MM.1S (cell line): ENCODE measurements around the gene NDFIP2.

Experiments
- EZH2phosphoT487 ChIP-seq: fragments of 300-600 bp; sonication (generic); IDR thresholded peaks from 2 replicates; pipeline ENCODE4 v1.6.1; 2018; ENCODE audit warnings: antibody characterized with exemption, low read length
- TF ChIP-seq, protein P1 (sequence below): fragments of 300-600 bp; sonication (generic); IDR thresholded peaks from 2 replicates; pipeline ENCODE4 v1.5.1; 2016; ENCODE audit warnings: antibody characterized with exemption, low read length, mixed read lengths

- TF ChIP-seq EZH2phosphoT487, result no peak
- TF ChIP-seq, protein P1, sequence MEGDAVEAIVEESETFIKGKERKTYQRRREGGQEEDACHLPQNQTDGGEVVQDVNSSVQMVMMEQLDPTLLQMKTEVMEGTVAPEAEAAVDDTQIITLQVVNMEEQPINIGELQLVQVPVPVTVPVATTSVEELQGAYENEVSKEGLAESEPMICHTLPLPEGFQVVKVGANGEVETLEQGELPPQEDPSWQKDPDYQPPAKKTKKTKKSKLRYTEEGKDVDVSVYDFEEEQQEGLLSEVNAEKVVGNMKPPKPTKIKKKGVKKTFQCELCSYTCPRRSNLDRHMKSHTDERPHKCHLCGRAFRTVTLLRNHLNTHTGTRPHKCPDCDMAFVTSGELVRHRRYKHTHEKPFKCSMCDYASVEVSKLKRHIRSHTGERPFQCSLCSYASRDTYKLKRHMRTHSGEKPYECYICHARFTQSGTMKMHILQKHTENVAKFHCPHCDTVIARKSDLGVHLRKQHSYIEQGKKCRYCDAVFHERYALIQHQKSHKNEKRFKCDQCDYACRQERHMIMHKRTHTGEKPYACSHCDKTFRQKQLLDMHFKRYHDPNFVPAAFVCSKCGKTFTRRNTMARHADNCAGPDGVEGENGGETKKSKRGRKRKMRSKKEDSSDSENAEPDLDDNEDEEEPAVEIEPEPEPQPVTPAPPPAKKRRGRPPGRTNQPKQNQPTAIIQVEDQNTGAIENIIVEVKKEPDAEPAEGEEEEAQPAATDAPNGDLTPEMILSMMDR, result no peak
Observed at GRCh38 chr13:79447141-79447540, 33.8 kb upstream of the NDFIP2 start.
